GM18508 (cell line): ENCODE results near the gene SCN9A.
"Not testable (repeated sequence)": the region's sequence is repeated elsewhere in the genome, so short reads cannot be mapped to it uniquely, and the experiment has no call there.

ENCODE experiments used
- ATAC-seq: cut with Tn5 transposase; IDR thresholded peaks from one replicate; pipeline ENCODE4 v1.9.1; 2021; ENCODE audit warnings: moderate number of reproducible peaks; ENCODE audit not compliant: insufficient read depth, unreplicated experiment

SCN9A gene

DNA sequence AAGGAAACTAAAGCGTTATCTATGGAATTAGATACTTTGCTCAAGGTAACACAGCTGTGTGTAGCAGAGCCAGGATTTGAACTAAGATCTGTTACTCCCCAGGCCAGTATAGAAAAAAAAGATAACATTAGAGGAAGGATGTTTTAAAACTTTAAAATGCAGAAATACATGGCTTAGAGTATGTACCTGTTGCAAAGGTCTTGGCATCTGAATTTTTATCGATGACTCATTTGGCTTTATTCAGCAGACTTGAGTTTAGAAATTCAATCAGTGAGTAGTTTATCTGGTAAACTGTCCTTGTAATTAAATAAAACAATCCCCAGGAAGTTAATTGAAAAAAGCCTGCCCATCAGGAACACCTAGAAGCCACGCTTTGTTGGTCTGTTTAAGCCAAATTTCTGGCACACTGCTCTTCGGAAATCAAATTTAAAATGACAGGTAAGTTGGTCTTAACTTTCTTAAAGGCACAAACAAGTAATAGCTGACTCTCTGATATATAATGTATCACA is 36.9 kb downstream of the SCN9A start:
- ATAC-seq: no peak

GRCh38 chr2:166337932-166338331 is 37.8 kb downstream of the SCN9A start:
- ATAC-seq: no peak

GRCh38 chr2:166335284-166335683 is 40.5 kb downstream of the SCN9A start:
- ATAC-seq: no peak

DNA sequence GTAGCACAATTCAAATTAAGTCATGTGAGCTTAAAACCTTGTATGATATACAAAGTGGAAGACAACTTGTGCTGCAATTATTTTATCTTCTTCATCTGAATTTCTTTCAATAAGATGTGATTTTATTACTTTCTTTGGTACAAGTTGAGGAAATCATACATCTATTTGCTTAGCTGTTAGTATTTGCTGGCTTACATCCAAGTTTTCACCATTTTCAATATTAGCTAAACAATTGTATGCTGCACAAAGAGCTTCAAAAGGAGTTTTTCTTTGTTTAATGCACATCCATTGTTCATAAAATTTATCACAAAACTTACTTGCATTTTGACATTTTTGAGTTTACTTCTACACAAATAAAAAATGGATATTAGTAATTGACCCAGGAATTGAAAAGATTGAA is 40.9 kb downstream of the SCN9A start:
- ATAC-seq: no peak

DNA sequence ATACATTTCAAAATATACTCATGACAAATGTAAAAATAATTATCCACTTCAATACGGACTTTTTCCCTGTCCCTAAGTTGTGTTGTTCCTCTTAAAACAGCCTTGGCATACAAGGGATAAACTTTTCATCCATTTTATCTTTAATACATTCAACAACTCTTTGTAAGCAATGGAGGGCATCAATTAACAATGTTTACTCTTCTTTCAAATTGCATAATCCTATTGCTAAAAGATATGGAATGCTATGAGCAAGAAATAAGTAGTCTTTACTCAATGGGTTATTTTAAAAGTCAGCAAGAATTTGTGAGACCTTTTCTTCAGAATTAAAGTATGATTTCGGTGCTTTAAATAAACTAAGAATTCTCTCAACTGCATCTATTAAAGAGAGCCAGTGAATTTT is 41.9 kb downstream of the SCN9A start:
- ATAC-seq: no peak

DNA sequence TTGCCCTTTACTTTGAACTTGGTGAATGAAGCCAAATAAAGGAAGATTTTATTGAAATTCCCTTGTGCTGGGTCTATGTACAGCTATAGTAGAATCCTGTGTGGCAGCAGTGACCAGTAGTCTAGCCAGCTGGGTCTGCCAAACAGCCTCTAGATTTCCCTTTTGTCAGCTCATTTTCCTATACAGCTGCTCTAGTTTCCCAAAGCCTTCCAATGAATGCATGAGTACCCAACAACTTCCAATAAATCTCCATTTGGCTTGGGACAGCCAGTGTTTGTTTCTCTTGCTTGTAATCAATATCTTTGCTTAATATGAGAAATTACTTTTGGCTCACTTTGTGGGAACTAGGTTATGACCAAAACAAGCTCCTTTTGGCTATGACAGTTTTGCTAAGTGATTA is 43.6 kb downstream of the SCN9A start:
- ATAC-seq: no peak

DNA sequence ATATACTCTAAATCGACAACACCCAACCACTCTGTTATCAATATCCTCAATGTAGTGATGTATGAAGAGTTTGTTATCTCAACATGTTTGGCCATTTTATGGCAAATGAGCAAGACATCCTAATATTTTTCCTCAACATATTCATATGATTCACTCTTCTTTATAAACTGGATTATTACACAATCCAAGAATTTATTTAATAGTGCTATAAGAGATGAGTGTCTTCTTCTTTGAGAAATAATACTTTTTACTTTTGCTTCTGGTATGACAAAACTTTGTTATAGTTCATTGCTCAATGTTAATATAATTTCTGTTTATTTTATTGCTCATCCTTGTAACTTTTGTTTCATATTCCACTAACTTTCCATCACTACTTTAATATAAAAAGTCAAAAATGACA is 44.3 kb downstream of the SCN9A start:
- no peak for ATAC-seq

GRCh38 chr2:166329465-166329864 is 46.3 kb downstream of the SCN9A start:
- ATAC-seq: no peak

DNA sequence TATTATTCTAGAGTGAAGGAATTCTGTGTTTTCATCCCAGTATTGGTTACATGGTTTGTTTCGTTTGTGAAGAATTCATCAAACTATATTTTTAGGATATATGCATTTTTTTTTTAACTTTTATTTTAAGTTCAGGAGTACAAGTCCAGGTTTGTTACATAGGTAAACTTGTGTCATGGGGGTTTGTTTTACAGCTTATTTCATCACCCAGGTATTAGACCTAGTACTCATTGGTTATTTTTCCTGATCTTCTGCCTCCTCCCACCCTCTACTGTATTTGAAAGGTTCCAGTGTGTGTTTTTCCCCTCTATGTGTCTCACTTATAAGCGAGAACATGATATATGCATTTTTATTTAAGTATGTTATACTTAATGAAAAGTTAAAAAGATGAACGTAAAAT is 47.6 kb downstream of the SCN9A start:
- ATAC-seq: no peak

GRCh38 chr2:166321076-166321475 is 54.7 kb downstream of the SCN9A start:
- no peak for ATAC-seq

DNA sequence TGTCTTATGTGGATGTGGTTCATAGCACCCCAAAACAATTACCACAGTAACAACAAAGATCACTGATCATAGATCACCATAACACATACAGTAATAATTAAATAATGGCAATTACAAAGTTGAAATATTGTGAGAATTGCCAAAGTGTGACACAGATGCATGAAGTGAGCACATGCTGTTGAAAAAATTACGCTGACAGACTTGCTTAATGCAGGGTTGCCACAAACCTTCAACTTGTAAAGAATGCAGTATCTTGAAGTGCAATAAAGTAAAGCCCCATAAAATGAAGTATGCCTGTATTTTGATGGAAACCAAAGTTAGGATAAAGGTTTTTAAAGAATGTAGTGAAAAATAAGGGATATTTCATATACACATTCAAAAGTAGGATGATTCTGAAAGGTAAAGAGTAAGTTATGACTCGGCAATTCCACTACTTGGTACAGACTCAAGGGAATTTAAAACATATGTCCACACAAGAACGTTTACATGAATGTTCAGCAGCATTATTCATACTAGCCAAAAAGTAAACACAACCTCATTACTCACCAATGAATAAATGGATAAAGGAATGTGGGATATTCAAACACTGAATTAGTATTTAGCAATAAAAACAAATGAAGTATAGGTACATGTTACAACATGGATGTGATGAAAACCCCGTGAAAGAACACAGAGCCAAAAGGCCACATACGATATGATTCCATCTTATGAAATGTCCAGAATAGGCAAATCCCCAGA is 61.6 kb downstream of the SCN9A start:
- no peak for ATAC-seq

- not testable (repeated sequence) for ATAC-seq
Observed at GRCh38 chr2:166312863-166313262, 62.9 kb downstream of the SCN9A start.

DNA sequence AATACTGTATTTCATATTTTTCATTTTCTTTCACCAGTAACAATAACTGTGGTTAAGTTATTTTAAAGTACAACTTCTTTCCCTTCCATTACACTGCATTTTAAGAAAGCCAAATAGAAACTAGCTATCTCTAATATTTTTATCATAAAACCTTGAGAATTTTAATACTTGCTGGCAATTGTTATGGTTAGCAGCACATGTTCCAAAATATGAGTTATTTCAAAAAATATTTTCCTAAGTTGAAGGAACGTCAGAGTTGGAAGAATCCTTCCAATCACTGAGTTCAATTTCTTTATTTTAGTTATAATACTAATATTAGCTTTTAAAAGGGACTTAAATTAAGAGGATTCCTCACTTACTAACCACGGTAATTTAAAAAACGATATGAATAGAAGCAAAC is 68.4 kb downstream of the SCN9A start:
- no peak for ATAC-seq

GRCh38 chr2:166304656-166305055 is 71.1 kb downstream of the SCN9A start:
- ATAC-seq: no peak

GRCh38 chr2:166302036-166302435 is 73.7 kb downstream of the SCN9A start:
- ATAC-seq: no peak

DNA sequence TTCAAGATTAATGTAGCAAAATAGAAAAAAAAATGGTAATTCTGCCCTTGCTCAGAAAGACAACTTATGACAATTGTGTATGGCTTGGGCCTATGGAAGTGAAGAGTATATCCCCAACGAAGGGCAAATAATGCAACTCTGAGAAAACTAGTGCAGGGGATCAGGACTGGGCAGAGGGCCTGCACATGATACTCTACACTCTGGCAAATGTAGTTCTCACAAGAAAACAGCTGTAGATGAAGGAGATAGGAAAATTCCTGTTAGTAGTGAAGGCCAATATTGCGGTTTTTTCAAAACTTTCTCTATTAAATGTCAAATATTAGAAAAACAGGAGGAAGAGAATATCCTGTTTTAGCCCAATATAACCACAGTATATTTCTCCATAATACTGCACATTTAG is 77.8 kb downstream of the SCN9A start:
- ATAC-seq: no peak

DNA sequence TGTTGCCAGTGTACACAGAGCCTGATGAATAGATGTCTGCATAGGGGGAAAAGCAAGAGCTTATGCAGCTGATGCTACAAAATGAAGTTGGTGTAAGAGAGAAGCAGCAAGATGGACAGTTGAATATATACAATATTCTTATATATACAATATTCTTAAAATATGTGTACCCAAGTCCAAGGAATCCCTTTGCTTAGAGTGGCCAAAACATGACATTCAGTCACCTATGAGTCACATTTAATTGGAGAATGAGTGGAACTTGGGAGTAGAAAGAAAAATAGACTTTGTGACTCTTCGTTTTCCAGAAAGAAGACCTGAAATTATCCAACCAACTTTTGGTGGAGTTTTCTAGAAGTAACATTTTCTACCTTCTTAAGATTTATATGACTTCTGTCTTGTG is 81.8 kb downstream of the SCN9A start:
- no peak for ATAC-seq

DNA sequence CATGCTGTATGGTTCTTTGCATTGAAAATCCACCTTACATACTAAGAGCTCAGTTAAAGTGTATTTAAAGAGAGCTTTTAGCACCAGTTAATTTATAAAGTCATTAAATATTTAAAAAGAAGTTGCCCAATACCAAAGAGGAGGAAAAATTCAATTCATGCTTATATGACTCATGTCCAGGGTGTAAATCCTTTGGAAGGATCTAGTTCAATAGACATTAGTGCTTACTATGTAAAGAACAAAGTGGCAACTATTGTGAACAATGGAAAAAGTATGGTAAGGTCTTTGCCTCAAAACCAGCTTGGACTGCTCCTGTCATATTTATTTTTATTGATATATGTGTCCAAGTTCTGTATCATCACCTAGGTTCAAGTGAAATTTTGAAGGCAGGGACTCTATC is 90.5 kb downstream of the SCN9A start:
- no peak for ATAC-seq

DNA sequence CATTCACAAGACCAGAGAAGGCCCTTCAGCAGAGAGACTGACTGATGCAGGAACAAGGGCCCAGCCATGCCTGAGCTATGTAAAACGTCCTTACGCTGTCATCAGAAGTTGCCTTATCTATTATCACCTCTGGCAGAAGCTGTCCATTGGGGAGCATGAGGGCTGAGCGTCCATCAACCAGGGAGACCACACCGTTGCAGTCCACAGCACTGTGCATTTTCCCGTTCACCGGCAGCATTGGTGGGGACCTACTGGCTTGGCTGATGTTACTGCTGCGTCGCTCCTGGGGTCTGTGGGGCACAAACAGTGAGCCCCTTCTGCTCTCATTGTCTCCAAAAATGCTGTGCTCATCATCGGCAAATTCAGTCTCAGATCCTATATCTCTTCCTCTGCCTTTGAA is 91.4 kb downstream of the SCN9A start:
- ATAC-seq: no peak

DNA sequence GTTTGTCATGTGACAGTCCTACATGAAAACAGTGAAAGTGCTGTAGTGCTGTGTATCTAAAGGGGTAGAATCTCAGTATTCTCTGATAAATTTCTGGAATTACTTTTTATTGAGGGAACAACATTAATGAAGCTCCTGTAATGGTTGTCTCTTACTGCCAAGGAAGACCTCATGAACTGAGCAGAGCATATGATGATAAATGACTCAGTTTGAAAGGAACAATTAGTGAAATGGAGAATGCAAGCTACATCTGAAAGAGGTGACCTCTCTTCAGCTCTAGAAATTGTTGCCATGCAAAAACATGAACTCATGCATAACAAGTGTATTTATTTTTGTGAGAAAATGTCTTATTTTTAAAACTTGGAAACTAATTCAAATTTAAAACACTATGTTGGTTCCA is 93.6 kb downstream of the SCN9A start:
- no peak for ATAC-seq

GRCh38 chr2:166278856-166279255 is 96.9 kb downstream of the SCN9A start:
- no peak for ATAC-seq

- ATAC-seq: no peak
Observed at GRCh38 chr2:166270376-166270775, 105.4 kb downstream of the SCN9A start.
